Keratinocyte (primary cell): Measurements from ENCODE around the gene SMTN. TPM values are rescaled to one million over a fixed set of nuclear protein-coding genes. Genes with fewer than 3 reads are reported as not detected.

Source experiments
- DNase-seq: peaks from one replicate; pipeline ENCODE4 v3.0.0-alpha.2; 2011; ENCODE audit warnings: low read depth, missing footprints, low spot score
- FAIRE-seq: peaks from 2 replicates; lab custom pipeline; 2011; peaks lifted over from hg19 to GRCh38; lab: Jason Lieb, UNC
- H2AFZ ChIP-seq: 2 replicates; pipeline ENCODE4 v1.6.0; 2012; ENCODE audit warnings: low read length, control low read depth, inconsistent platforms; ENCODE audit not compliant: control insufficient read depth
- H3K27ac ChIP-seq: 2 replicates; pipeline ENCODE4 v1.5.1; 2011; ENCODE audit warnings: low read length; ENCODE audit not compliant: control insufficient read depth, insufficient read depth
- H3K27me3 ChIP-seq: 3 replicates; pipeline ENCODE4 v1.6.0; 2011; ENCODE audit warnings: low read length; ENCODE audit not compliant: control insufficient read depth, insufficient read depth; ENCODE audit errors: extremely low read depth
- H3K36me3 ChIP-seq, 2 experiments: 2 replicates in 1 of 2; 3 replicates in 1 of 2; pipeline ENCODE4 v1.5.1; 2011; ENCODE audit warnings: low read length in 2 of 2, mild to moderate bottlenecking in 1 of 2; ENCODE audit not compliant: control insufficient read depth in 2 of 2, insufficient read depth in 2 of 2; ENCODE audit errors: extremely low read depth in 1 of 2
- H3K4me1 ChIP-seq: 3 replicates; pipeline ENCODE4 v1.5.1; 2011; ENCODE audit warnings: low read length; ENCODE audit not compliant: control insufficient read depth, insufficient read depth; ENCODE audit errors: extremely low read depth
- H3K4me2 ChIP-seq: 3 replicates; pipeline ENCODE4 v1.6.0; 2011; ENCODE audit warnings: low read depth, low read length; ENCODE audit not compliant: control insufficient read depth, insufficient read depth; ENCODE audit errors: extremely low read depth
- H3K4me3 ChIP-seq, 3 experiments: fragments of 200-600 bp in 1 of 3; sonication (generic) in 1 of 3; 2 replicates in 2 of 3; 3 replicates in 1 of 3; pipeline ENCODE4 v1.5.1; 2011 to 2016; ENCODE audit warnings: low read length in 3 of 3, mild to moderate bottlenecking in 3 of 3, control low read depth in 2 of 3, inconsistent platforms in 1 of 3, low read depth in 1 of 3, mixed read lengths in 1 of 3, mixed run types in 1 of 3, moderate library complexity in 1 of 3; ENCODE audit not compliant: control insufficient read depth in 2 of 3, insufficient read depth in 2 of 3; ENCODE audit errors: extremely low read depth in 1 of 3
- H3K79me2 ChIP-seq: 2 replicates; pipeline ENCODE4 v1.6.0; 2012; ENCODE audit warnings: low read length; ENCODE audit not compliant: control insufficient read depth, insufficient read depth
- H3K9ac ChIP-seq: 3 replicates; pipeline ENCODE4 v1.6.0; 2011; ENCODE audit warnings: low read length; ENCODE audit not compliant: control insufficient read depth, insufficient read depth; ENCODE audit errors: extremely low read depth
- H3K9me1 ChIP-seq: 3 replicates; pipeline ENCODE4 v1.6.0; 2011; ENCODE audit warnings: low read length; ENCODE audit not compliant: control insufficient read depth, insufficient read depth; ENCODE audit errors: extremely low read depth
- H3K9me3 ChIP-seq: 2 replicates; pipeline ENCODE4 v1.5.1; 2012; ENCODE audit warnings: low read depth, low read length; ENCODE audit not compliant: control insufficient read depth
- H4K20me1 ChIP-seq: 3 replicates; pipeline ENCODE4 v1.6.0; 2011; ENCODE audit warnings: low read length; ENCODE audit not compliant: control insufficient read depth, insufficient read depth; ENCODE audit errors: extremely low read depth
- CTCF ChIP-seq, 3 experiments: IDR thresholded peaks in 1 of 3; conservative IDR thresholded peaks in 1 of 3; optimal IDR thresholded peaks in 1 of 3; 2 replicates in 2 of 3; 3 replicates in 1 of 3; pipeline versions ENCODE3 to v1.5.1; 2011; ENCODE audit warnings: low read length in 3 of 3, mild to moderate bottlenecking in 3 of 3, moderate library complexity in 2 of 3, control low read depth in 1 of 3, inconsistent platforms in 1 of 3; ENCODE audit not compliant: insufficient read depth in 2 of 3; ENCODE audit errors: extremely low read depth in 1 of 3
- EZH2 ChIP-seq: IDR thresholded peaks from one replicate; pipeline ENCODE4 v1.6.1; 2012; ENCODE audit warnings: inconsistent platforms, mild to moderate bottlenecking, low read length, moderate library complexity
- dilution Hi-C: fragments of 300-500 bp; cut with MboI; formaldehyde crosslinking; loops from one replicate; pipeline ENCODE4 v1.7.0; 2020; ENCODE audit warnings: low sequenced_read_pairs; ENCODE audit not compliant: extremely low pct_ligation_motif_present
- polyA plus RNA-seq, 5 experiments: library from polyadenylated mRNA; depleted of rRNA in 3 of 5; stranded (reverse) in 3 of 5; stranded (forward) in 1 of 5; unstranded in 1 of 5; fragments of >200 nt; gene quantifications; 1 replicate in 1 of 5; 2 replicates in 3 of 5; 3 replicates in 1 of 5; pipeline versions ENCODE4 v1.2.1 to v1.2.3, GENCODE V29; 2011 to 2012; ENCODE audit warnings: missing spikeins in 2 of 5, low read depth in 1 of 5, low replicate concordance in 1 of 5

Gene SMTN
- polyA plus RNA-seq, 1 donor (not counting 4 experiments of a cell fraction or from before 2014, with no cell fraction given): 61.2 TPM

GRCh38 chr22:31124290-31124689, 43.2 kb downstream of the SMTN start:
- Histone ChIP-seq H3K9me1 (no peaks in the 10 kb centered on the region), H2AFZ (no peak overlapping the region), H3K9me3 (no peaks in the 10 kb centered on the region), H3K4me3 (no peak overlapping the region), H3K4me2 (no peak overlapping the region), H3K9ac (no peak overlapping the region), H3K27ac (no peak overlapping the region), H3K4me1 (peaks cover 8% of the 10 kb centered on the region), H4K20me1 (no peaks in the 10 kb centered on the region), H3K36me3 (no peaks in the 10 kb centered on the region), H3K79me2 (no peaks in the 10 kb centered on the region), H3K27me3 (peaks cover 17% of the 10 kb centered on the region)
- TF ChIP-seq CTCF (optimal IDR thresholded peaks at IDR 0.05 in 1 of 3, IDR thresholded peaks at IDR 0.05 in 1 of 3, conservative IDR thresholded peaks at IDR 0.05 in 1 of 3; ENCODE audit: extremely low read depth in 1 of 3, insufficient read depth in 2 of 3, low read length in 3 of 3): no peak
- TF ChIP-seq EZH2: no peak
- no peak for FAIRE-seq
- dilution Hi-C loops: no loop called here
- no peak for DNase-seq

GRCh38 chr22:31124811-31125465, 43.8 kb downstream of the SMTN start:
- no peaks in the 10 kb centered on the region for H3K9me3 ChIP-seq
- no peaks in the 10 kb centered on the region for H3K36me3 ChIP-seq
- H3K4me2 ChIP-seq: no peak overlapping the region
- H4K20me1 ChIP-seq: no peaks in the 10 kb centered on the region
- peaks cover 17% of the 10 kb centered on the region for H3K27me3 ChIP-seq
- H3K4me3 ChIP-seq: no peak overlapping the region
- TF ChIP-seq CTCF (optimal IDR thresholded peaks at IDR 0.05 in 1 of 3, IDR thresholded peaks at IDR 0.05 in 1 of 3, conservative IDR thresholded peaks at IDR 0.05 in 1 of 3; ENCODE audit: extremely low read depth in 1 of 3, insufficient read depth in 2 of 3, low read length in 3 of 3): no peak
- TF ChIP-seq EZH2: no peak
- H3K9ac ChIP-seq: no peak overlapping the region
- no peak for FAIRE-seq
- H3K79me2 ChIP-seq: no peaks in the 10 kb centered on the region
- H3K4me1 ChIP-seq: peaks cover 8% of the 10 kb centered on the region
- no peak overlapping the region for H2AFZ ChIP-seq
- no peaks in the 10 kb centered on the region for H3K9me1 ChIP-seq
- dilution Hi-C loops: no loop called here
- no peak for DNase-seq
- H3K27ac ChIP-seq: no peak overlapping the region
